Activated CD4-positive, alpha-beta memory T cell treated with anti-CD3 and anti-CD28 coated beads, Interleukin-2, amount 10 ng/mL, durations not matched to agents 7 days and 5 days (primary cell): ENCODE measurements around the gene ZNF28. TPM values are rescaled to one million over a fixed set of nuclear protein-coding genes. Genes with fewer than 3 reads are reported as not detected.
A peak's percentile ranks its signal among the peaks of the same experiment; 100 is the strongest.
"Not testable (repeated sequence)": the region's sequence is repeated elsewhere in the genome, so short reads cannot be mapped to it uniquely, and the experiment has no call there.

Experiments
- CTCF ChIA-PET: fragments of 350-600 bp; sonication (Branson Sonifier 250); formaldehyde crosslinking; loops from one replicate; lab custom pipeline; 2021; ENCODE audit warnings: antibody characterized with exemption, inconsistent platforms; lab: Charles Lee
- POLR2A ChIA-PET: fragments of 350-600 bp; sonication (Branson Sonifier 250); formaldehyde crosslinking; loops from one replicate; lab custom pipeline; 2021; ENCODE audit warnings: antibody characterized with exemption; lab: Charles Lee
- DNase-seq: peaks from one replicate; pipeline ENCODE4 v3.0.0-alpha.2; 2020
- H3K27ac Mint-ChIP-seq: one replicate; pipeline ENCODE4 v1.8.0; 2021; ENCODE audit warnings: mild to moderate bottlenecking, mixed read lengths
- H3K27me3 Mint-ChIP-seq: one replicate; pipeline ENCODE4 v1.8.0; 2021; ENCODE audit warnings: mixed read lengths
- H3K36me3 Mint-ChIP-seq: one replicate; pipeline ENCODE4 v1.8.0; 2021; ENCODE audit warnings: low read depth, mixed read lengths
- H3K4me1 Mint-ChIP-seq: one replicate; pipeline ENCODE4 v1.8.0; 2021; ENCODE audit warnings: mixed read lengths
- H3K4me3 Mint-ChIP-seq: one replicate; pipeline ENCODE4 v1.8.0; 2021; ENCODE audit warnings: mild to moderate bottlenecking, mixed read lengths
- H3K9me3 Mint-ChIP-seq: one replicate; pipeline ENCODE4 v1.8.0; 2021; ENCODE audit warnings: mixed read lengths
- total RNA-seq, 2 experiments: library from RNA; stranded (reverse); gene quantifications; one replicate each; pipeline ENCODE4 v1.2.3, GENCODE V29; 2021

ZNF28 gene
- total RNA-seq, 2 experiments from 2014 or later: 18.0 to 24.5 TPM

- Mint-ChIP-seq H3K4me3 (no peak overlapping the region), H3K9me3 (peaks cover 27% of the 10 kb centered on the region), H3K4me1 (no peaks in the 10 kb centered on the region), H3K27ac (no peak overlapping the region), H3K27me3 (no peaks in the 10 kb centered on the region), H3K36me3 (peaks cover 76% of the 10 kb centered on the region)
- no peak for DNase-seq
- POLR2A ChIA-PET: no interaction called here
- CTCF ChIA-PET: no interaction called here
These were observed 11.6 kb downstream of the ZNF28 start for GRCh38 chr19:52809801-52810200.

- H3K4me1 Mint-ChIP-seq, CTCF ChIA-PET, H3K4me3 Mint-ChIP-seq, POLR2A ChIA-PET, H3K27ac Mint-ChIP-seq, H3K27me3 Mint-ChIP-seq, DNase-seq: not testable (repeated sequence)
- Mint-ChIP-seq H3K9me3 (peaks cover 78% of the 10 kb centered on the region), H3K36me3 (peaks cover 82% of the 10 kb centered on the region)
These were observed 21.3 kb downstream of the ZNF28 start for GRCh38 chr19:52799950-52800640.

GRCh38 chr19:52789440-52789839, 32.0 kb downstream of the ZNF28 start:
- Mint-ChIP-seq H3K4me3 (no peak overlapping the region), H3K4me1 (peaks cover 27% of the 10 kb centered on the region), H3K9me3 (peaks cover 53% of the 10 kb centered on the region), H3K36me3 (peaks cover 39% of the 10 kb centered on the region), H3K27me3 (no peaks in the 10 kb centered on the region), H3K27ac (no peak overlapping the region)
- CTCF ChIA-PET: no interaction called here
- POLR2A ChIA-PET: no interaction called here
- DNase-seq: no peak

- POLR2A ChIA-PET: interaction anchor here (1.0 kb wide), 1 partner anchor 417 kb away, joined by 3 read pairs; the partner anchor contains the start of gene ZNF880
- peaks cover 49% of the 10 kb centered on the region for H3K36me3 Mint-ChIP-seq
- H3K4me1 Mint-ChIP-seq: peaks cover 33% of the 10 kb centered on the region
- peak within 1 kb of the TSS; percentile 59 for H3K27ac Mint-ChIP-seq
- H3K27me3 Mint-ChIP-seq, CTCF ChIA-PET: not testable (repeated sequence)
- peak; percentile 88 for DNase-seq
- peak within 1 kb of the TSS; percentile 87 for H3K4me3 Mint-ChIP-seq
- peaks cover 44% of the 10 kb centered on the region for H3K9me3 Mint-ChIP-seq
These were observed 34.7 kb downstream of the ZNF28 start, which contains the start of gene ZNF600 for GRCh38 chr19:52786464-52787354. TSS of gene ZNF600 (minus strand) at chr19:52786791. CDS start at chr19:52778888, 7,903 bp downstream.

- H3K4me1 Mint-ChIP-seq: peaks cover 33% of the 10 kb centered on the region
- peaks cover 50% of the 10 kb centered on the region for H3K36me3 Mint-ChIP-seq
- POLR2A ChIA-PET: no interaction called here
- peak overlapping the region; percentile 87 for H3K4me3 Mint-ChIP-seq
- peaks cover 47% of the 10 kb centered on the region for H3K9me3 Mint-ChIP-seq
- DNase-seq: peak; percentile 16
- peak overlapping the region; percentile 31 for H3K27ac Mint-ChIP-seq
- CTCF ChIA-PET: no interaction called here
- H3K27me3 Mint-ChIP-seq: no peaks in the 10 kb centered on the region
These were observed 35.4 kb downstream of the ZNF28 start for GRCh38 chr19:52786078-52786463.

GRCh38 chr19:52785506-52785905, 35.9 kb downstream of the ZNF28 start:
- peaks cover 46% of the 10 kb centered on the region for H3K9me3 Mint-ChIP-seq
- DNase-seq: no peak
- ChIA-PET POLR2A (no interaction called here), CTCF (no interaction called here)
- peaks cover 52% of the 10 kb centered on the region for H3K36me3 Mint-ChIP-seq
- peak overlapping the region; percentile 87 for H3K4me3 Mint-ChIP-seq
- H3K4me1 Mint-ChIP-seq: peaks cover 33% of the 10 kb centered on the region
- H3K27ac Mint-ChIP-seq: no peak overlapping the region
- no peaks in the 10 kb centered on the region for H3K27me3 Mint-ChIP-seq

GRCh38 chr19:52782864-52783263, 38.6 kb downstream of the ZNF28 start:
- DNase-seq, H3K4me3 Mint-ChIP-seq, H3K27me3 Mint-ChIP-seq, POLR2A ChIA-PET, CTCF ChIA-PET, H3K27ac Mint-ChIP-seq: not testable (repeated sequence)
- peaks cover 51% of the 10 kb centered on the region for H3K9me3 Mint-ChIP-seq
- H3K4me1 Mint-ChIP-seq: peaks cover 44% of the 10 kb centered on the region
- H3K36me3 Mint-ChIP-seq: peaks cover 71% of the 10 kb centered on the region

- H3K9me3 Mint-ChIP-seq: peaks cover 41% of the 10 kb centered on the region
- ChIA-PET CTCF (no interaction called here), POLR2A (no interaction called here)
- H3K36me3 Mint-ChIP-seq: peaks cover 76% of the 10 kb centered on the region
- H3K27me3 Mint-ChIP-seq: no peaks in the 10 kb centered on the region
- no peak for DNase-seq
- H3K27ac Mint-ChIP-seq: no peak overlapping the region
- H3K4me1 Mint-ChIP-seq: peaks cover 17% of the 10 kb centered on the region
- H3K4me3 Mint-ChIP-seq: no peak overlapping the region
These were observed 42.6 kb downstream of the ZNF28 start for GRCh38 chr19:52778811-52779210.

GRCh38 chr19:52756447-52756846, 65.0 kb downstream of the ZNF28 start:
- H3K36me3 Mint-ChIP-seq: peaks cover 17% of the 10 kb centered on the region
- H3K4me3 Mint-ChIP-seq, H3K4me1 Mint-ChIP-seq, DNase-seq, H3K27me3 Mint-ChIP-seq, POLR2A ChIA-PET, H3K27ac Mint-ChIP-seq, CTCF ChIA-PET: not testable (repeated sequence)
- peaks cover 40% of the 10 kb centered on the region for H3K9me3 Mint-ChIP-seq

GRCh38 chr19:52749780-52750179, 71.7 kb downstream of the ZNF28 start:
- CTCF ChIA-PET: no interaction called here
- no peak overlapping the region for H3K27ac Mint-ChIP-seq
- peaks cover 24% of the 10 kb centered on the region for H3K9me3 Mint-ChIP-seq
- H3K27me3 Mint-ChIP-seq: no peaks in the 10 kb centered on the region
- peaks cover 7% of the 10 kb centered on the region for H3K36me3 Mint-ChIP-seq
- POLR2A ChIA-PET: no interaction called here
- H3K4me1 Mint-ChIP-seq: peaks cover 2% of the 10 kb centered on the region
- no peak overlapping the region for H3K4me3 Mint-ChIP-seq
- no peak for DNase-seq

GRCh38 chr19:52748336-52748950, 73.0 kb downstream of the ZNF28 start:
- no peak overlapping the region for H3K27ac Mint-ChIP-seq
- ChIA-PET CTCF (no interaction called here), POLR2A (interaction anchor here (0.7 kb wide), 1 partner anchor 280 kb away, joined by 3 read pairs; no protein-coding TSS in a partner anchor)
- no peaks in the 10 kb centered on the region for H3K27me3 Mint-ChIP-seq
- H3K4me1 Mint-ChIP-seq: peaks cover 2% of the 10 kb centered on the region
- H3K36me3 Mint-ChIP-seq: peaks cover 9% of the 10 kb centered on the region
- peaks cover 24% of the 10 kb centered on the region for H3K9me3 Mint-ChIP-seq
- no peak overlapping the region for H3K4me3 Mint-ChIP-seq
- DNase-seq: no peak
